ENCODE measurements around the gene TMEM145.

The TMEM145 gene

DNA sequence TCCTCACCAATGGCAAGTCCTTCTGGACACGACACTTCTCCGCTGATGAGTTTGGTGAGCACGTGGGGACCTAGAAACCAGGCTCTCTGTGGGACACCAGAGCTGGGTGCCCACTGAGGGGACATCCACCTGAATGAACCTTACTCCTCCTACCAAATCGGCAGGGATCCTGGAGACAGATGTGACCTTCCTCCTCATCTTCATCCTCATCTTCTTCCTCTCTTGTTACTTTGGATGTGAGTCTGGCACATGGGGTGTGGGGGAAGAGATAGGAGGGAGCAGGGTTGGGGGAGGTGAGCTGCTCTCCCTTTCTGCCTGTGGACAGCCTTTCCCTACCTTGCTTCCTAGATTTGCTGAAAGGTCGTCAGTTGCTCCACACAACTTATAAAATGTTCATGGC is 1.9 kb downstream of the TMEM145 start:
- H3K27ac ChIP-seq (ENCODE audit: low read depth, low read length) = no peak overlapping the region
- H3K9me3 ChIP-seq (ENCODE audit: control insufficient read depth, insufficient read depth, low read length) = no peaks in the 10 kb centered on the region
- no peaks in the 10 kb centered on the region for H3K79me2 ChIP-seq (ENCODE audit: control insufficient read depth, low read length)
- TF ChIP-seq, protein P1, sequence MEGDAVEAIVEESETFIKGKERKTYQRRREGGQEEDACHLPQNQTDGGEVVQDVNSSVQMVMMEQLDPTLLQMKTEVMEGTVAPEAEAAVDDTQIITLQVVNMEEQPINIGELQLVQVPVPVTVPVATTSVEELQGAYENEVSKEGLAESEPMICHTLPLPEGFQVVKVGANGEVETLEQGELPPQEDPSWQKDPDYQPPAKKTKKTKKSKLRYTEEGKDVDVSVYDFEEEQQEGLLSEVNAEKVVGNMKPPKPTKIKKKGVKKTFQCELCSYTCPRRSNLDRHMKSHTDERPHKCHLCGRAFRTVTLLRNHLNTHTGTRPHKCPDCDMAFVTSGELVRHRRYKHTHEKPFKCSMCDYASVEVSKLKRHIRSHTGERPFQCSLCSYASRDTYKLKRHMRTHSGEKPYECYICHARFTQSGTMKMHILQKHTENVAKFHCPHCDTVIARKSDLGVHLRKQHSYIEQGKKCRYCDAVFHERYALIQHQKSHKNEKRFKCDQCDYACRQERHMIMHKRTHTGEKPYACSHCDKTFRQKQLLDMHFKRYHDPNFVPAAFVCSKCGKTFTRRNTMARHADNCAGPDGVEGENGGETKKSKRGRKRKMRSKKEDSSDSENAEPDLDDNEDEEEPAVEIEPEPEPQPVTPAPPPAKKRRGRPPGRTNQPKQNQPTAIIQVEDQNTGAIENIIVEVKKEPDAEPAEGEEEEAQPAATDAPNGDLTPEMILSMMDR (IDR thresholded peaks at IDR 0.05; ENCODE audit: low read depth, low read length, poor library complexity, severe bottlenecking) = no peak
- H3K4me2 ChIP-seq (ENCODE audit: low read length) = peak overlapping the region; percentile 95; the same call in 1 of the 2 replicates
- peaks cover 25% of the 10 kb centered on the region for H3K27me3 ChIP-seq (ENCODE audit: control insufficient read depth, low read length)
- no peaks in the 10 kb centered on the region for H3K36me3 ChIP-seq (ENCODE audit: control insufficient read depth, low read length)
- H3K4me1 ChIP-seq (ENCODE audit: control insufficient read depth, low read length) = peaks cover 50% of the 10 kb centered on the region
- H4K20me1 ChIP-seq (ENCODE audit: control insufficient read depth, insufficient read depth, low read depth, low read length) = no peaks in the 10 kb centered on the region
- 0 out of 2 replicates have a peak, but pooled peaks cover 8% of the 10 kb centered on the region for H3F3A ChIP-seq (ENCODE audit: control insufficient read depth, insufficient read depth)
- peak overlapping the region; percentile 86; the same call in 1 of the 2 replicates for H3K4me3 ChIP-seq (ENCODE audit: low read length)
- H3K9me2 ChIP-seq (replicated peaks; ENCODE audit: control insufficient read depth, low read length) = no peaks in the 10 kb centered on the region

DNA sequence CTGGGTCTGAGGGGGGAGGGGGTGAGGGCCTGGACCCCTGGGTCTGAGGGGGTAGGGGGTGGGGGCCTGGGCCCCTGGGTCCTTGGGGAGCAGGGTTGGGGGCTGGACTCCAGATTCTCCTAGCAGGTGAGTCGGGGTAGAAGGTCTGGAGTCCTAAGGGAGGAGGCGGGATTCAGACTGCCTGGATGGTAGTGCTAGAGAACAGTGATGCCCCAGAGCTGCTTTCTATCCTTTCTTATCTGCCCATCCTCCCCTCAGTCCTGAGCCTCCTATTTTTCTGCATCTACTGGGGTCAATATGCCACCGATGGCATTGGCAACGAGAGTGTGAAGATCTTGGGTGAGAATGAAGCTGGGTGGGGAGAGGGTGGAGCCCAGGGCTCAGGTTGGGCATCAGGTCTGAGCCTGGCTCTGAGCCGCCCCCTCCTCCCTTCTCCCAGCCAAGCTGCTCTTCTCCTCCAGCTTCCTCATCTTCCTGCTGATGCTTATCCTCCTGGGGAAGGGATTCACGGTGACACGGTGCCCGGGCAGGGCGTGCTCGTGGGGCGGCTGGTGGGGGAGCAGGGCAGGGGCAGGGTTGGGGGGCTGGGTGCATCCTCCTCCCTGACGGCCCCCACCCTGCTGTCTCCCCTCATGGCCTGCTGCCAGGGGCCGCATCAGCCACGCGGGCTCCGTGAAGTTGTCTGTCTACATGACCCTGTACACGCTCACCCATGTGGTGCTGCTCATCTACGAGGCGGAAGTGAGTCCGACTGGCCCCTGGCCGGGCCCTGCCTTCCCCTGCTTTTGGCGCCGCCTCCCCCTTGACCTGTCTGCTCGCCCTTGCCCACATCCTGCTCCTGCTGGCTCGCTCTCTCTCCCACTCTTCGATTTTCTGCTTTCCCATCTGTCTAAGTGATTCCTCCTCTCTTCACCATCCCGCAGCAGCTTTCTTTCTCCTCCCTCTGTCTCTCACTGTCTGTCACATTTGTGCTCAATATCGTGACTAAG is 3.4 kb downstream of the TMEM145 start:
- H3K4me2 ChIP-seq (ENCODE audit: low read length) = peak overlapping the region; percentile 77
- H3K9me3 ChIP-seq (ENCODE audit: control insufficient read depth, insufficient read depth, low read length) = no peaks in the 10 kb centered on the region
- no peaks in the 10 kb centered on the region for H3K9me2 ChIP-seq (replicated peaks; ENCODE audit: control insufficient read depth, low read length)
- H3K4me1 ChIP-seq (ENCODE audit: control insufficient read depth, low read length) = peaks cover 50% of the 10 kb centered on the region
- H4K20me1 ChIP-seq (ENCODE audit: control insufficient read depth, insufficient read depth, low read depth, low read length) = no peaks in the 10 kb centered on the region
- peaks cover 25% of the 10 kb centered on the region for H3K27me3 ChIP-seq (ENCODE audit: control insufficient read depth, low read length)
- TF ChIP-seq EZH2phosphoT487 (IDR thresholded peaks at IDR 0.05; ENCODE audit: borderline replicate concordance, low read length) = no peak
- TF ChIP-seq, protein P1 (IDR thresholded peaks at IDR 0.05; ENCODE audit: low read depth, low read length, poor library complexity, severe bottlenecking) = no peak
- H3F3A ChIP-seq (ENCODE audit: control insufficient read depth, insufficient read depth) = 0 out of 2 replicates have a peak, but pooled peaks cover 8% of the 10 kb centered on the region
- no peaks in the 10 kb centered on the region for H3K36me3 ChIP-seq (ENCODE audit: control insufficient read depth, low read length)
- H3K79me2 ChIP-seq (ENCODE audit: control insufficient read depth, low read length) = no peaks in the 10 kb centered on the region
- peak overlapping the region; percentile 67 for H3K4me3 ChIP-seq (ENCODE audit: low read length)
- peak overlapping the region; percentile 74 for H3K27ac ChIP-seq (ENCODE audit: low read depth, low read length)

DNA sequence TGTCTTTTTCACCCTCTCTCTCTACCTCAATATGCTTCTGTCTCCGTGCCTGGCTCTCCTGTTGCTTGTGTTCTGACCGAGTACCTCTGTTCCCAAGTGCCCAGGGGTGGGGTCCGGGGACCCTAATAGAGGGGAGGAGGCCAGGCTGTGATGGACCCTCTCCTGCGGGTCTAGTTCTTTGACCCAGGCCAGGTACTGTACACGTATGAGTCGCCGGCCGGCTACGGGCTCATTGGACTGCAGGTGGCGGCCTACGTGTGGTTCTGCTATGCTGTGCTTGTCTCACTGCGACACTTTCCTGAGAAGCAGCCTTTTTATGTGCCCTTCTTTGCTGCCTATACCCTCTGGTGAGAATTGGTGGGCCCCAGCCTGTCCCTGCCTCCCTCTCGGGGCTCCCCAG is 4.4 kb downstream of the TMEM145 start:
- peaks cover 50% of the 10 kb centered on the region for H3K4me1 ChIP-seq (ENCODE audit: control insufficient read depth, low read length)
- H3K9me3 ChIP-seq (ENCODE audit: control insufficient read depth, insufficient read depth, low read length) = no peaks in the 10 kb centered on the region
- H3K27me3 ChIP-seq (ENCODE audit: control insufficient read depth, low read length) = peaks cover 18% of the 10 kb centered on the region
- peak overlapping the region; percentile 67 for H3K4me3 ChIP-seq (ENCODE audit: low read length)
- peak overlapping the region; percentile 77 for H3K4me2 ChIP-seq (ENCODE audit: low read length)
- H4K20me1 ChIP-seq (ENCODE audit: control insufficient read depth, insufficient read depth, low read depth, low read length) = no peaks in the 10 kb centered on the region
- no peak for TF ChIP-seq EZH2phosphoT487 (IDR thresholded peaks at IDR 0.05; ENCODE audit: borderline replicate concordance, low read length)
- TF ChIP-seq, protein P1 (IDR thresholded peaks at IDR 0.05; ENCODE audit: low read depth, low read length, poor library complexity, severe bottlenecking) = peak; percentile 40
- H3K27ac ChIP-seq (ENCODE audit: low read depth, low read length) = peak overlapping the region; percentile 74
- no peaks in the 10 kb centered on the region for H3K79me2 ChIP-seq (ENCODE audit: control insufficient read depth, low read length)
- H3K36me3 ChIP-seq (ENCODE audit: control insufficient read depth, low read length) = no peaks in the 10 kb centered on the region
- H3F3A ChIP-seq (ENCODE audit: control insufficient read depth, insufficient read depth) = peaks cover 11% of the 10 kb centered on the region; the same call in 1 of the 2 replicates
- H3K9me2 ChIP-seq (replicated peaks; ENCODE audit: control insufficient read depth, low read length) = no peaks in the 10 kb centered on the region
